HG02973 (cell line): ENCODE measurements around the gene CHST9.
"Not testable (repeated sequence)": the region's sequence is repeated elsewhere in the genome, so short reads cannot be mapped to it uniquely, and the experiment has no call there.

Experiments used
- ATAC-seq: cut with Tn5 transposase; IDR thresholded peaks from one replicate; pipeline ENCODE4 v1.9.1; 2021; ENCODE audit warnings: moderate library complexity; ENCODE audit not compliant: unreplicated experiment

Gene CHST9

DNA sequence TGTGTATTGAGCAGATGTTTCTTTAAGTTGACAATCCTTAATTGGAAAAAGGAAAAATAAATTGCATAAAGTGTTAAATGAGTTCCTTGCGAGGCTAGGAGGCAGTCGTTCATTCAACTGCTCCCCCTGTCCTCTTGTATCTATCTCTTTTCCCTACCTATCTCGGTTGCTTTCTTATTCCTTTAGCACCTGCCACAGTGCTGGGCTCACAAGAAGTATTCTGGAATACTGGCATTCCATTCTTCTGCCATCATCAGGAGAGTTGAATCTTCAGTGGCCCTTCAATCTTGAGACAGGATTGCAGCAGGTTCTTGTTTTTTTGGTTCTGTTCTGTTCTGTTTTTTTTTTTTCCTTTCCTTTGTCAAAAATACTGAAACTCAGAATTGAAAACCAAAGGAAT lies 176.5 kb downstream of the CHST9 start:
- no peak for ATAC-seq

GRCh38 chr18:27007880-27008279 lies 177.2 kb downstream of the CHST9 start:
- no peak for ATAC-seq

DNA sequence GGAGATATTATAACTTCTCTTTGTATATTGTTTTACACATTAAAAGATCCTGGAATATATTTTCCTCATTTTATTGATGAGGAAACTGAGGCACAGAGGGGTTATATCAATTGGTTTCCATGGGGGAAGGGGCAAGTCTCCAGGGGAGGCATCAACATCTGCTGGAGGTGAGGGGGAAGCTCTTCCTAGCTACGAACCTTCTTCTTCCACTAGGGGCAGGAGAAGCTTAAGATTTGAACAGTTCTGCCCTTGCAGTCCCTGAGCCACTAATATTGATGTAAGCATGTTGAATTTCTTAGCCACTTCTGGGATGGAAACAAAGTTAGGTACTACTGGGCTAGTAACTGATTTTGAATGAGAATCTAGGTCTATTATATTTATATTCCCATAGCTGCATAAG lies 179.5 kb downstream of the CHST9 start:
- no peak for ATAC-seq

DNA sequence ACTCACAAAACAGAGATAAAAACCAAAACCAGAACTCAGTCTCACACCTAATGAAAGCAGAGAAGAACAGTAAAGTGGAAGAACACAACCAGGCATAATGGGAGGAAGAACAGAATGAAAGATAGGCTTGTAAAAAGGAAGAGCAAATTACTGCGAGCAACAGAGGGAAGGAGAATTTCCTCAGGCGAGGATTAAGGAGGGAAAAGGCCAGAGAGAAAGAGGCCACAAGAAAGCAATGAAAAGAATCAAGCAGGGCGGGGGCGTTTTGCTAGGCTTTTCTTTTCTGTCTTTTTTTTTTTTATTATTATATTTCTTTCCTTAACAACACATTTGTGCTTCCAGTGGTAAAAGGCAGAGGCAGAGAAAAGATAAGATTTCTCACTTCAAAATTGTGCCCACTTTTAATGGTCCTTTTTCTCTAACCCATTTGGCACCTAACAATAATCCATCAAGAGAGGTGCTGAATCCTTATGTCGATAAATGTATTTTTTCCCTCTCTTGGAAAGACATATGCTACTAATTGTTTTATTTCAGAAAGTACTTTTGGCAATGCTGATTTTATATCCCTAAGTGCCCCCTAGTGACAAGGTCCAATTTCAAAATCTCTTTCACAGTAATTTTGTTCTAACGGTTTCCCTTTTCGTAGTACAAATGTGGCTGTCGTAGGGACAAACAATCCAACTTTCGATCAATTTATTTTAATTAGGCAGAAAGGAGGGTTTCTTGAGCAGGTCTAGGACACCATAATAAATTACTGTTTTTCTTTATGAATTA lies 180.9 kb downstream of the CHST9 start:
- ATAC-seq = no peak

- ATAC-seq = no peak
Measured at GRCh38 chr18:26999797-27000196, 185.3 kb downstream of the CHST9 start.

- ATAC-seq = no peak
Measured at GRCh38 chr18:26993568-26993967, 191.5 kb downstream of the CHST9 start.

DNA sequence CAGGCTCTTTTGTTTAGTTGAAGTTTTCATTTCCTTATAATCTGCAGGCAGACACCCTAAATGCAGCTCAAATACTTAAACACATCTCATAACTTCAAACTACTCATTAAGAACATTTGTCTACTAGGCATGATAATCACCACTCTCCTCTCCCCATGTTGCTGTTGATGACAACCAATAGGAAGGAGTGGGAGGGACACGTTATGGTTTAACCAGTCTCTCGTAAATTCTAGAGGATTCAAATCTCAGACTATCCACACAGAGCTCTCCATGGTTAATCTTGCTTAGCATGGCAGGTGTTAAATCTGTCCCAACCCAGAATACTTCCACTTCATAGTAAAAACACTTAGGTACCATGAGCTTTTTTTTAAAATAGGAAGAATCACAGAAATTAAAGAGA lies 192.2 kb downstream of the CHST9 start:
- ATAC-seq = no peak

GRCh38 chr18:26989842-26990241 lies 195.3 kb downstream of the CHST9 start:
- no peak for ATAC-seq

DNA sequence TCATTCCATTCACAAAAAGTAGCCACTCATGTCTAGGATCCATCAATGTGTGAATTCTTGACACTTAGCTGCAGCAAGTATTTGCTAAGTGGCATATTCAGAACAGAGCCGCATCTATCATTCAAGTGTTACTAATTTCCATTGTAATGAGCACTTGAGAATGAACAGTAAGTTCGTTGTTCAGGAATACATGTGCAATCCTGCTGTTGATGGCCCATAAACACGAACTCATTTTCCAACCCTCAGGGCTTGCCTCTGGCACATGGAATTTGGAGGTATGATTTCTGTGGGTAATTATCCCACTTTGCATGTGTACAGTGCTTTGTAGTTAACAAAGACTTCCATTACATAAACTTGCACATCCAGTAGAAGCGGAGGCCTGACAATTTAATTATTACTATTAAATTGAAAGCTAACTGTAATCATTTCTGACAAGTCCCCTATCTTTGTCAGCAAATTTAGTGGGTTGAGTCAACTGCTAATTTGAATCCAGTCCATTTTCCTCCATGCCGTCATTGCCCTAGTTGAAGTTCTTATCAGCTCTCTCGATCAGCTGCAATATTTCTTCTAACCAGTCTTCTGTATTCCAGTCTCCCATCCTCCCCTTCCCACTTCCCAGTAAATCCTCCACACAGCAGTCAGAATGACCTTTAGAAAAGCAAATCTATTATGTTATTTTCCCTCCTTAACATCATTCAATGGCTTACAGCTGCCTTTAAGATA lies 203.6 kb downstream of the CHST9 start:
- ATAC-seq = no peak

DNA sequence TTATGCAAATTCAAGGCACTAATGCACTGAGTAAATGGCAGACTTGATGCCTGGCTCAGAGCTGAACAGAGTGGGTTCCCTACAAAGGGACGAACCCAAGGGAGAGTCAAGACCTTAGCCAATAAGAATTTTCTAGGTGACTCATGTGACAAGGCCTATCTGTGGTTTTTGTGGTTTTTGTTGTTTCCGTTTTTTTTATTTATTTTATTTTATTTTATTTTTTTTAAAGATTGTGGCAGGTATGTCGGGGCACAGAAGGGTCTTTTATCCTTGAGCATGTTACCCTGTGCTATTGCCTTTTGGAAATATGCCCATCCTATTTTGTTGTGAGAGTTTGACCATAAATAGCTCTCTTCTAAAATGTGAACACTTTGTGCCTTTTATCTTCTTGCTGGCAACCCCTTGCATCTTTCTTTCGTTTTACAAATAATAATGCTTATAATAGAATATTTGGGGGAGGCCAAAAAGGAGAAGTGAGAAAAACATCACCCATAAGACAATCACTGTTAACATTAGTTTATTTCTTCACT lies 206.2 kb downstream of the CHST9 start:
- peak; percentile 99 for ATAC-seq

DNA sequence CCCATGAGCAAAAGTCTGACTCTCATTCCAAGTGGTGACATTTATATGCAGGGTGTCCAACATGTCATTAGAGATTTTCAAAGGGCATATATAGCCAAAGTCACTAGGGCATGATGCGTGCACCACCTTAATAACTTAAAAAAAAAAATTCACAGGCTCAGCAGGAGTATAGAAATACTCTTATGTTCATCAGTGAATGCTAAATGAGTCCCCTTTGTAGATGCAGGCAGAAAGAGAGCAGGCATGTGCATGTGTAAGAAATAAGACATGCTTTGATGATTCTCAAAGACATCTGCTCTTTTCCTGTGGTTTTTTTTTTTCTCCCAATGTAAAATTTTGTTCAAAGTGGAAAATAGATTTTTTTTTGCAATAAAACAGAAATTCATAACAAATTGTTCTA lies 207.3 kb downstream of the CHST9 start:
- ATAC-seq = no peak

GRCh38 chr18:26976206-26976605 lies 208.9 kb downstream of the CHST9 start:
- no peak for ATAC-seq

- ATAC-seq = not testable (repeated sequence)
Measured at GRCh38 chr18:26972549-26972948, 212.6 kb downstream of the CHST9 start.

DNA sequence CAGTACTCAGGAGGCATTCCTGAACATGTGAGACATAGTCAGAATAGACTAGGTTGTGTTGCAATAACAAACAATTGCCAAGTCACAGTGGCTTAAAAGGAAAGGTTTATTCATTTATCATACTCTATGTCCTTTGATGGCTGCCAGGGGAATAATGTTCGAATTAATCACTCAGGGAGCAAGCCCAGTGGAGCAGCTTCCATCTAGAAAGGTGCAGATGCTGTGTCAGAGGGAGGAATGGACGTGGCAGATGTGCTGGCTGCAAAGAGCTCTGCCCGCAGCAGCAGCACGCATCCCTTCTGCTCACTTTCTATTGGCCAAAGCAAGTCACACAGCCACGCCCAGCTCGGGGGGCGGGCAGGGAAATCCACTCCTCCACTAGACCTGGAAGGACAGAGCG lies 213.7 kb downstream of the CHST9 start:
- ATAC-seq = no peak

- no peak for ATAC-seq
Measured at GRCh38 chr18:26970637-26971036, 214.5 kb downstream of the CHST9 start.

DNA sequence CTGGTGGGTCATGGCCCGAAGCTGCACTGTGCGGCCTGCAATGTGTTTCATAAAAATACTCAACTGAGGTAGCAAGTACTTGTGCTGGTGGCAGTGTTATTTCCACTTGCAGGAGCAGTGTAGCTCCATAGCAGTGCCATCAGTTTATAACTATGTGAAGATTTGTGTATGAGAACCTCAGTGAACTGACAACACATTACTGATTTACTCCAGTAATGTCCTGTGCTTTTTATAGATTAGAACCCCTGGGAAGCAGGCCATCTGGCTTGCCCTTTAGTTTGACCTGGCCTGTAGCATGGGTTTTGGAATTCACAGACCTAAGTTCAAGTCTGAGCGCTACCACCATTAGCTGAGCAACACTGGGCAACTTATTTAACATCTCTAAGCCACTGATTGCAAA lies 219.9 kb downstream of the CHST9 start:
- no peak for ATAC-seq

- ATAC-seq = no peak
Measured at GRCh38 chr18:26963292-26963691, 221.8 kb downstream of the CHST9 start.

DNA sequence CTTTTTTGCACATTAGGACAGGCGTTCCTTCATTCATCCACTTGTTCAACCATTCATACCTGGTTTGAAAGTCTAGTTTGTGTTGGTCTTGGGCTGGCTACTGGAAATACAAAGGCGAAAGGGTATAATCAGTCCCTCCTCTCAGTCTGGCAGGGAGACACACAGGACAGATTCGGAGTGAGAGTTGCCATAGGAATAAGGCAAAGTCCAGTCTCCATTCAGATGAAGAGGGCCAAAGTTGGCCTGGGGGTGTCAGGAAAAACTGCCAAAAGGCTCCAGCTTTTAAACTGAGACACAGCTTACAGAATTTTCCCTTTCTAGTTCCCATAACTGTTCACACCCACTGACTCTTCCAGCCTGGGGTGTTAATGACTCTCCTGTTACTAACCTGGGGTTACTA lies 223.3 kb downstream of the CHST9 start:
- no peak for ATAC-seq

DNA sequence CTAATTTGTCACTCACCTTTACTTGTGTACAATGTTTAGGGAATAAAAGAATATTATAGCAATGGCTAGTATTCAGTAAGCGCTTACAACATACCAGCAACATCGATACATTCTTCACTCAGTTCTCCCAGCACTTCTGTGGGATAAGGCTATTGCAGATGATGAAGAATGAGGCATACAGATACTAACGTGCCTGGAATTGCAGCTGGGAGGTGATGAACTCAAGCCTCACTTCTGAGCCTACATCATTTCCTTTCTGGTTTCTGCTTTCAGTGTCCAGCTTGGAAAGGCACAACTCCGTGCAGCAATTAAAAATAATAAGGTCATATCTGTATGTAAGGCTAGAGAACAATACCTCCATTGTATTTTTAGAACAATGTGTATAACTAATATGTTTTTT lies 224.2 kb downstream of the CHST9 start:
- no peak for ATAC-seq

DNA sequence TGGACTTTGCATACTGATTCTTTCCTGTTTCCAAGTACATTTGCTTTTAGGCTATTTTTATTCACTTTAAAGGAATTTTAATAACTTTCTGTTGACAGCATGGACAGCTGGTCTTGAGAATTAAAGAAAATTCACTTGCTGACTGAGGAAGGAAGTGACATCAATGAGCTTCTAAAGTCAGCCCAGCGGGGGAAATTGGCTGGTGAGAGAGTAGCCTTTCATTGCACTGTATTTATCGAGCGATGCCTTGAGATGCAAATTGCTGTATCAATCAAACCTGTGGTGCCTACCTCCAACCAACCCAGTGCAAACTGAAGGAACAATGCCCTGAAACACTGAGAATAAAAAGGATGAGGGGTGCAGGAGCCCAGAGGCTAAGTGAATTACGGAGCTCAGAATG lies 228.2 kb downstream of the CHST9 start:
- no peak for ATAC-seq

- ATAC-seq = no peak
Measured at GRCh38 chr18:26948703-26949102, 236.4 kb downstream of the CHST9 start.

- ATAC-seq = no peak
Measured at GRCh38 chr18:26943906-26944305, 241.2 kb downstream of the CHST9 start.
